Measurements from ENCODE around the gene GCNT1.

GCNT1 gene

GRCh38 chr9:76545191-76545590 is 86.2 kb downstream of the GCNT1 start:
- no peak for DNase-seq

- no peak for DNase-seq
Measured at GRCh38 chr9:76552181-76552580, 93.2 kb downstream of the GCNT1 start.

GRCh38 chr9:76552751-76553455 is 93.9 kb downstream of the GCNT1 start:
- no peak for DNase-seq

- no peak for DNase-seq
Measured at GRCh38 chr9:76553680-76554079, 94.7 kb downstream of the GCNT1 start.
